H9 (cell line): ENCODE results near the gene EFNB2. TPM values are rescaled to one million over a fixed set of nuclear protein-coding genes. Genes with fewer than 3 reads are reported as not detected.

Experiments used
- DNase-seq: peaks from one replicate; pipeline ENCODE4 v3.0.0-alpha.2; 2017
- H2AFZ ChIP-seq: one replicate; pipeline ENCODE4 v1.6.1; 2013; ENCODE audit warnings: mild to moderate bottlenecking, low read length, control low read depth, moderate library complexity
- H2AK5ac ChIP-seq: 2 replicates; pipeline ENCODE4 v1.6.1; 2013; ENCODE audit warnings: low read length, control low read depth, mixed read lengths; ENCODE audit not compliant: insufficient read length
- H2BK120ac ChIP-seq: one replicate; pipeline ENCODE4 v1.6.1; 2013; ENCODE audit warnings: low read depth, mild to moderate bottlenecking, low read length, control low read depth, inconsistent platforms; ENCODE audit not compliant: poor library complexity, severe bottlenecking
- H2BK12ac ChIP-seq: 2 replicates; pipeline ENCODE4 v1.6.1; 2013; ENCODE audit warnings: low read length, control low read depth, mixed read lengths, low read depth; ENCODE audit not compliant: insufficient read length
- H2BK15ac ChIP-seq: 2 replicates; pipeline ENCODE4 v1.6.1; 2013; ENCODE audit warnings: low read depth, low read length, control low read depth
- H2BK20ac ChIP-seq: one replicate; pipeline ENCODE4 v1.6.1; 2013; ENCODE audit warnings: low read depth, mild to moderate bottlenecking, low read length, control low read depth, inconsistent platforms; ENCODE audit not compliant: poor library complexity, severe bottlenecking
- H2BK5ac ChIP-seq: 2 replicates; pipeline ENCODE4 v1.6.1; 2013; ENCODE audit warnings: low read length, control low read depth, mixed read lengths; ENCODE audit not compliant: insufficient read length
- H3K14ac ChIP-seq: 2 replicates; pipeline ENCODE4 v1.6.1; 2013; ENCODE audit warnings: low read length, control low read depth; ENCODE audit not compliant: insufficient read depth
- H3K18ac ChIP-seq: 2 replicates; pipeline ENCODE4 v1.6.1; 2013; ENCODE audit warnings: low read depth, mild to moderate bottlenecking, mixed read lengths, low read length, control low read depth; ENCODE audit not compliant: insufficient read length
- H3K23ac ChIP-seq: 2 replicates; pipeline ENCODE4 v1.6.1; 2013; ENCODE audit warnings: low read length, control low read depth, mixed read lengths, low read depth; ENCODE audit not compliant: insufficient read length
- H3K23me2 ChIP-seq: 2 replicates; pipeline ENCODE4 v1.6.1; 2013; ENCODE audit warnings: low read depth, mild to moderate bottlenecking, mixed read lengths, low read length, control low read depth; ENCODE audit not compliant: insufficient read length, poor library complexity, severe bottlenecking
- H3K27ac ChIP-seq: 2 replicates; pipeline ENCODE4 v1.5.1; 2013; ENCODE audit warnings: low read length, control low read depth, mixed read lengths, low read depth; ENCODE audit not compliant: insufficient read length
- H3K27me3 ChIP-seq: 2 replicates; pipeline ENCODE4 v1.6.1; 2013; ENCODE audit warnings: low read length, control low read depth, inconsistent platforms; ENCODE audit not compliant: insufficient read depth
- H3K4ac ChIP-seq: 2 replicates; pipeline ENCODE4 v1.6.1; 2013; ENCODE audit warnings: low read depth, mild to moderate bottlenecking, control low read depth, inconsistent platforms, low read length, moderate library complexity
- H3K4me1 ChIP-seq: 2 replicates; pipeline ENCODE4 v1.6.1; 2013; ENCODE audit warnings: low read length, control low read depth, inconsistent platforms; ENCODE audit not compliant: insufficient read depth
- H3K4me2 ChIP-seq: 2 replicates; pipeline ENCODE4 v1.6.1; 2013; ENCODE audit warnings: low read length, control low read depth, mixed read lengths; ENCODE audit not compliant: insufficient read length, insufficient read depth
- H3K56ac ChIP-seq: 2 replicates; pipeline ENCODE4 v1.6.1; 2013; ENCODE audit warnings: low read depth, mild to moderate bottlenecking, mixed read lengths, low read length, control low read depth; ENCODE audit not compliant: insufficient read length
- H3K79me1 ChIP-seq: 2 replicates; pipeline ENCODE4 v1.6.1; 2013; ENCODE audit warnings: low read depth, mild to moderate bottlenecking, moderate library complexity, low read length, control low read depth, inconsistent platforms; ENCODE audit not compliant: insufficient read depth, poor library complexity, severe bottlenecking
- H3K79me2 ChIP-seq: 2 replicates; pipeline ENCODE4 v1.6.1; 2013; ENCODE audit warnings: low read length, control low read depth, inconsistent platforms; ENCODE audit not compliant: insufficient read depth
- H3K9ac ChIP-seq: 2 replicates; pipeline ENCODE4 v1.6.1; 2013; ENCODE audit warnings: low read length, control low read depth, mixed read lengths; ENCODE audit not compliant: insufficient read length; ENCODE audit errors: extremely low read depth
- H3K9me3 ChIP-seq: one replicate; pipeline ENCODE4 v1.6.1; 2013; ENCODE audit warnings: low read depth, low read length, inconsistent platforms; ENCODE audit not compliant: control insufficient read depth
- H3T11ph ChIP-seq: one replicate; pipeline ENCODE4 v1.6.1; 2013; ENCODE audit warnings: mild to moderate bottlenecking, low read length, control low read depth, inconsistent platforms
- H4K20me1 ChIP-seq: one replicate; pipeline ENCODE4 v1.6.1; 2013; ENCODE audit not compliant: control insufficient read depth, insufficient read length, insufficient read depth
- H4K5ac ChIP-seq: 2 replicates; pipeline ENCODE4 v1.6.1; 2013; ENCODE audit warnings: low read depth, mild to moderate bottlenecking, mixed read lengths, low read length, control low read depth; ENCODE audit not compliant: insufficient read length
- H4K8ac ChIP-seq: replicated peaks from 2 replicates; pipeline ENCODE4 v1.6.1; 2013; ENCODE audit warnings: low read length, control low read depth, mixed read lengths, low read depth; ENCODE audit not compliant: insufficient read length
- H4K91ac ChIP-seq: 2 replicates; pipeline ENCODE4 v1.6.1; 2013; ENCODE audit warnings: low read depth, mild to moderate bottlenecking, moderate library complexity, mixed read lengths, low read length, control low read depth; ENCODE audit not compliant: insufficient read length
- H3K27ac Mint-ChIP-seq, 3 experiments: 2 replicates in 2 of 3; 3 replicates in 1 of 3; pipeline ENCODE4 v1.8.0; 2020 to 2021; ENCODE audit warnings: mixed read lengths in 3 of 3, mild to moderate bottlenecking in 1 of 3, moderate library complexity in 1 of 3
- H3K27me3 Mint-ChIP-seq: 2 replicates; pipeline ENCODE4 v1.8.0; 2021; ENCODE audit warnings: low read depth, mild to moderate bottlenecking, moderate library complexity, mixed read lengths
- H3K36me3 Mint-ChIP-seq, 3 experiments: 2 replicates in 2 of 3; 3 replicates in 1 of 3; pipeline ENCODE4 v1.8.0; 2020 to 2021; ENCODE audit warnings: low read depth in 3 of 3, mixed read lengths in 3 of 3; ENCODE audit not compliant: insufficient read depth in 1 of 3
- H3K4me1 Mint-ChIP-seq, 2 experiments: 2 replicates each; pipeline ENCODE4 v1.8.0; 2020; ENCODE audit warnings: mixed read lengths in 2 of 2
- H3K4me3 Mint-ChIP-seq, 2 experiments: 2 replicates in 1 of 2; 3 replicates in 1 of 2; pipeline ENCODE4 v1.8.0; 2020 to 2021; ENCODE audit warnings: mild to moderate bottlenecking in 2 of 2, mixed read lengths in 2 of 2, moderate library complexity in 1 of 2
- H3K9me3 Mint-ChIP-seq, 2 experiments: 2 replicates in 1 of 2; 3 replicates in 1 of 2; pipeline ENCODE4 v1.8.0; 2020; ENCODE audit warnings: mild to moderate bottlenecking in 2 of 2, mixed read lengths in 2 of 2, moderate library complexity in 1 of 2
- CTCF ChIP-seq: fragments of 200-600 bp; sonication (generic); conservative IDR thresholded peaks from 3 replicates; pipeline ENCODE4 v1.8.0; 2021; ENCODE audit warnings: antibody characterized with exemption, mild to moderate bottlenecking
- WGBS: extraction: QIAGEN DNeasy Blood & Tissue Kit; methylation state at CpG from one replicate; pipeline ENCODE4 v1.1.7; 2013; ENCODE audit warnings: missing lambda C conversion rate, low lambda C conversion rate, mixed read lengths; ENCODE audit not compliant: insufficient read length; ENCODE audit errors: extremely low coverage; 5-methylcytosine and 5-hydroxymethylcytosine counted together
- total RNA-seq: library from RNA; stranded (reverse); gene quantifications from 2 replicates; pipeline ENCODE4 v1.2.1, GENCODE V29; 2021

EFNB2 gene
- total RNA-seq, 1 experiment from 2014 or later: 12.7 TPM

GRCh38 chr13:106551350-106551749 is 15.9 kb upstream of the EFNB2 start:
- Histone ChIP-seq H2BK120ac (no peak overlapping the region), H3K23ac (no peak overlapping the region), H3K27me3 (no peaks in the 10 kb centered on the region), H4K8ac (no peak overlapping the region), H3K4me1 (no peaks in the 10 kb centered on the region), H2AK5ac (no peak overlapping the region), H2BK20ac (no peak overlapping the region), H3K9ac (no peak overlapping the region), H3K56ac (no peak overlapping the region), H3K14ac (no peak overlapping the region), H3K27ac (no peak overlapping the region), H4K91ac (no peak overlapping the region), H3K79me2 (peaks cover 15% of the 10 kb centered on the region), H3K23me2 (no peaks in the 10 kb centered on the region), H2BK15ac (no peak overlapping the region), H2BK5ac (no peak overlapping the region), H3K4ac (no peak overlapping the region), H3K4me2 (no peak overlapping the region), H3K9me3 (no peaks in the 10 kb centered on the region), H2BK12ac (no peak overlapping the region), H3K79me1 (peaks cover 6% of the 10 kb centered on the region), H3T11ph (no peak overlapping the region), H4K20me1 (no peaks in the 10 kb centered on the region), H4K5ac (no peak overlapping the region), H3K18ac (no peak overlapping the region), H2AFZ (no peak overlapping the region)
- Mint-ChIP-seq H3K4me1 (no peaks in the 10 kb centered on the region), H3K27ac (no peak overlapping the region), H3K4me3 (no peak overlapping the region), H3K9me3 (no peaks in the 10 kb centered on the region), H3K36me3 (peaks cover 56 to 68% (median 67%) of the 10 kb centered on the region in 3 experiments), H3K27me3 (no peaks in the 10 kb centered on the region)
- no peak for DNase-seq
- no CpG with 5 or more reads among the region's 1 CpG for WGBS
- TF ChIP-seq CTCF: no peak
